ENCODE measurements around the gene SLC25A33. TPM values are rescaled to one million over a fixed set of nuclear protein-coding genes. Genes with fewer than 3 reads are reported as not detected.
"Not testable (repeated sequence)": the region's sequence is repeated elsewhere in the genome, so short reads cannot be mapped to it uniquely, and the experiment has no call there.

Gene SLC25A33
- total RNA-seq, 1 experiment from 2014 or later, result 8.1 TPM

- ChIA-PET CTCF (interaction anchor here (0.6 to 1.1 kb wide), 6 partner anchors 9 to 1988 kb away, joined by 3 to 5 read pairs (median 3); no protein-coding TSS in a partner anchor), POLR2A (interaction anchor here (0.9 to 1.6 kb wide), 4 partner anchors 21 to 381 kb away, joined by 3 to 6 read pairs (median 3); partner anchors contain the start of genes LZIC, NMNAT1 and SLC25A33)
- Mint-ChIP-seq H3K27me3 (ENCODE audit: insufficient read depth, unreplicated experiment) (no peaks in the 10 kb centered on the region), H3K27ac (ENCODE audit: low read depth, unreplicated experiment) (no peak overlapping the region), H3K4me3 (ENCODE audit: unreplicated experiment) (no peak overlapping the region), H3K36me3 (ENCODE audit: insufficient read depth, unreplicated experiment) (peaks cover 20% of the 10 kb centered on the region), H3K9me3 (ENCODE audit: unreplicated experiment) (no peaks in the 10 kb centered on the region), H3K4me1 (ENCODE audit: insufficient read depth, unreplicated experiment) (peaks cover 5% of the 10 kb centered on the region)
- peak; percentile 89 for DNase-seq (ENCODE audit: unreplicated experiment)
- BruUV-seq (replicated peaks), result no TSS peak
- TF ChIP-seq, protein P1, sequence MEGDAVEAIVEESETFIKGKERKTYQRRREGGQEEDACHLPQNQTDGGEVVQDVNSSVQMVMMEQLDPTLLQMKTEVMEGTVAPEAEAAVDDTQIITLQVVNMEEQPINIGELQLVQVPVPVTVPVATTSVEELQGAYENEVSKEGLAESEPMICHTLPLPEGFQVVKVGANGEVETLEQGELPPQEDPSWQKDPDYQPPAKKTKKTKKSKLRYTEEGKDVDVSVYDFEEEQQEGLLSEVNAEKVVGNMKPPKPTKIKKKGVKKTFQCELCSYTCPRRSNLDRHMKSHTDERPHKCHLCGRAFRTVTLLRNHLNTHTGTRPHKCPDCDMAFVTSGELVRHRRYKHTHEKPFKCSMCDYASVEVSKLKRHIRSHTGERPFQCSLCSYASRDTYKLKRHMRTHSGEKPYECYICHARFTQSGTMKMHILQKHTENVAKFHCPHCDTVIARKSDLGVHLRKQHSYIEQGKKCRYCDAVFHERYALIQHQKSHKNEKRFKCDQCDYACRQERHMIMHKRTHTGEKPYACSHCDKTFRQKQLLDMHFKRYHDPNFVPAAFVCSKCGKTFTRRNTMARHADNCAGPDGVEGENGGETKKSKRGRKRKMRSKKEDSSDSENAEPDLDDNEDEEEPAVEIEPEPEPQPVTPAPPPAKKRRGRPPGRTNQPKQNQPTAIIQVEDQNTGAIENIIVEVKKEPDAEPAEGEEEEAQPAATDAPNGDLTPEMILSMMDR (IDR thresholded peaks at IDR 0.05; ENCODE audit: unreplicated experiment), result no peak
- intact Hi-C loops (cut with micrococcal nuclease), result no loop called here
Observed at GRCh38 chr1:9561429-9561828, 22.2 kb downstream of the SLC25A33 start.

GRCh38 chr1:9569267-9569666 is 30.0 kb downstream of the SLC25A33 start:
- TF ChIP-seq, protein P1 (IDR thresholded peaks at IDR 0.05; ENCODE audit: unreplicated experiment), result no peak
- no peaks in the 10 kb centered on the region for H3K27me3 Mint-ChIP-seq (ENCODE audit: insufficient read depth, unreplicated experiment)
- no peaks in the 10 kb centered on the region for H3K9me3 Mint-ChIP-seq (ENCODE audit: unreplicated experiment)
- POLR2A ChIA-PET, result interaction anchor here (0.9 kb wide), 2 partner anchors 10 to 30 kb away, joined by 3 read pairs; partner anchors contain the start of gene SLC25A33
- H3K36me3 Mint-ChIP-seq (ENCODE audit: insufficient read depth, unreplicated experiment), result peaks cover 23% of the 10 kb centered on the region
- DNase-seq (ENCODE audit: unreplicated experiment), result no peak
- H3K27ac Mint-ChIP-seq (ENCODE audit: low read depth, unreplicated experiment), result peak overlapping the region; percentile 0
- CTCF ChIA-PET, result interaction anchor here (0.6 kb wide), 1 partner anchor 614 kb away, joined by 3 read pairs; no protein-coding TSS in a partner anchor
- intact Hi-C loops (cut with micrococcal nuclease), result no loop called here
- no TSS peak for BruUV-seq (replicated peaks)
- no peaks in the 10 kb centered on the region for H3K4me1 Mint-ChIP-seq (ENCODE audit: insufficient read depth, unreplicated experiment)
- H3K4me3 Mint-ChIP-seq (ENCODE audit: unreplicated experiment), result no peak overlapping the region

GRCh38 chr1:9570886-9571529 is 31.7 kb downstream of the SLC25A33 start:
- H3K9me3 Mint-ChIP-seq (ENCODE audit: unreplicated experiment); DNase-seq (ENCODE audit: unreplicated experiment); H3K4me3 Mint-ChIP-seq (ENCODE audit: unreplicated experiment); H3K4me1 Mint-ChIP-seq (ENCODE audit: insufficient read depth, unreplicated experiment); BruUV-seq (replicated peaks); H3K27me3 Mint-ChIP-seq (ENCODE audit: insufficient read depth, unreplicated experiment); intact Hi-C loops (cut with micrococcal nuclease); H3K27ac Mint-ChIP-seq (ENCODE audit: low read depth, unreplicated experiment): not testable (repeated sequence)
- H3K36me3 Mint-ChIP-seq (ENCODE audit: insufficient read depth, unreplicated experiment), result peaks cover 23% of the 10 kb centered on the region
- ChIA-PET POLR2A (interaction anchor here (0.5 to 1.1 kb wide), 5 partner anchors 8 to 370 kb away, joined by 3 to 4 read pairs (median 3); no protein-coding TSS in a partner anchor), CTCF (interaction anchor here (0.5 to 4.1 kb wide), 4 partner anchors 37 to 302 kb away, joined by 3 to 53 read pairs (median 4); no protein-coding TSS in a partner anchor)

DNA sequence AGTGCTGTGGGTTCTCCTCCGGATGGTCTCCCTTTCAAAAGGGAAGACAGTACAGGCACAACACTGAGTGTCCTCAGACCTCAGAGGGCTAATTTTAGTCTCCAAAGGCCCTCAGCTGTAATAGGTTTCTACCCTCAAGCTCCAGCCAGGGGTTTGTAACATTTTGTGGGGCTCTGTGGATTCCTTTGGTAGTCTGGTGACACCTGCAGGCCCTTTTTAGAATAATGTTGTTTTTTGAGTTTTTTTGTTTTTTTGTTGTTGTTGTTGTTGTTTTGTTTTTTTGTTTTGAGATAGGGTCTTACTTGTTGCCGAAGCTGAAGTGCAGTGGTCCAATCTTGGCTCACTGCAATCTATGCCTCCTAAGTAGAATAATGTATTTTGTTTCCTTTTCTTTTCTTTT is 34.5 kb downstream of the SLC25A33 start:
- POLR2A ChIA-PET, result interaction anchor here (0.6 to 1.3 kb wide), 3 partner anchors 9 to 109 kb away, joined by 3 to 4 read pairs (median 3); no protein-coding TSS in a partner anchor
- no peaks in the 10 kb centered on the region for H3K27me3 Mint-ChIP-seq (ENCODE audit: insufficient read depth, unreplicated experiment)
- no peak overlapping the region for H3K4me3 Mint-ChIP-seq (ENCODE audit: unreplicated experiment)
- H3K36me3 Mint-ChIP-seq (ENCODE audit: insufficient read depth, unreplicated experiment), result peaks cover 31% of the 10 kb centered on the region
- CTCF ChIA-PET, result interaction anchor here (0.6 to 4.1 kb wide), 23 partner anchors 10 to 463 kb away, joined by 3 to 53 read pairs (median 4); no protein-coding TSS in a partner anchor
- H3K9me3 Mint-ChIP-seq (ENCODE audit: unreplicated experiment), result no peaks in the 10 kb centered on the region
- TF ChIP-seq, protein P1 (IDR thresholded peaks at IDR 0.05; ENCODE audit: unreplicated experiment), result no peak
- no TSS peak for BruUV-seq (replicated peaks)
- no peaks in the 10 kb centered on the region for H3K4me1 Mint-ChIP-seq (ENCODE audit: insufficient read depth, unreplicated experiment)
- peak; percentile 27 for DNase-seq (ENCODE audit: unreplicated experiment)
- H3K27ac Mint-ChIP-seq (ENCODE audit: low read depth, unreplicated experiment), result no peak overlapping the region
- intact Hi-C loops (cut with micrococcal nuclease), result loop anchor here (2.0 kb wide), 1 partner anchor 79 kb away; no protein-coding TSS in a partner anchor

Measured in MCF 10A (cell line).